ENCODE measurements around the gene DOCK1. TPM values are rescaled to one million over a fixed set of nuclear protein-coding genes. Genes with fewer than 3 reads are reported as not detected.

The DOCK1 gene
- total RNA-seq, 1 experiment from 2014 or later = 40.0 TPM

GRCh38 chr10:127175357-127176110 is 270.3 kb downstream of the DOCK1 start:
- no peaks in the 10 kb centered on the region for H3K27me3 Mint-ChIP-seq (ENCODE audit: insufficient read depth, unreplicated experiment)
- CTCF ChIA-PET = no interaction called here
- no peaks in the 10 kb centered on the region for H3K9me3 Mint-ChIP-seq (ENCODE audit: unreplicated experiment)
- intact Hi-C loops (cut with micrococcal nuclease) = no loop called here
- POLR2A ChIA-PET = no interaction called here
- no TSS peak for BruUV-seq (replicated peaks)
- no peaks in the 10 kb centered on the region for H3K4me1 Mint-ChIP-seq (ENCODE audit: insufficient read depth, unreplicated experiment)
- no peak for DNase-seq (ENCODE audit: unreplicated experiment)
- H3K4me3 Mint-ChIP-seq (ENCODE audit: unreplicated experiment) = no peak overlapping the region
- H3K27ac Mint-ChIP-seq (ENCODE audit: low read depth, unreplicated experiment) = no peak overlapping the region
- peaks cover 20% of the 10 kb centered on the region for H3K36me3 Mint-ChIP-seq (ENCODE audit: insufficient read depth, unreplicated experiment)
- TF ChIP-seq, protein P1, sequence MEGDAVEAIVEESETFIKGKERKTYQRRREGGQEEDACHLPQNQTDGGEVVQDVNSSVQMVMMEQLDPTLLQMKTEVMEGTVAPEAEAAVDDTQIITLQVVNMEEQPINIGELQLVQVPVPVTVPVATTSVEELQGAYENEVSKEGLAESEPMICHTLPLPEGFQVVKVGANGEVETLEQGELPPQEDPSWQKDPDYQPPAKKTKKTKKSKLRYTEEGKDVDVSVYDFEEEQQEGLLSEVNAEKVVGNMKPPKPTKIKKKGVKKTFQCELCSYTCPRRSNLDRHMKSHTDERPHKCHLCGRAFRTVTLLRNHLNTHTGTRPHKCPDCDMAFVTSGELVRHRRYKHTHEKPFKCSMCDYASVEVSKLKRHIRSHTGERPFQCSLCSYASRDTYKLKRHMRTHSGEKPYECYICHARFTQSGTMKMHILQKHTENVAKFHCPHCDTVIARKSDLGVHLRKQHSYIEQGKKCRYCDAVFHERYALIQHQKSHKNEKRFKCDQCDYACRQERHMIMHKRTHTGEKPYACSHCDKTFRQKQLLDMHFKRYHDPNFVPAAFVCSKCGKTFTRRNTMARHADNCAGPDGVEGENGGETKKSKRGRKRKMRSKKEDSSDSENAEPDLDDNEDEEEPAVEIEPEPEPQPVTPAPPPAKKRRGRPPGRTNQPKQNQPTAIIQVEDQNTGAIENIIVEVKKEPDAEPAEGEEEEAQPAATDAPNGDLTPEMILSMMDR (IDR thresholded peaks at IDR 0.05; ENCODE audit: unreplicated experiment) = no peak

DNA sequence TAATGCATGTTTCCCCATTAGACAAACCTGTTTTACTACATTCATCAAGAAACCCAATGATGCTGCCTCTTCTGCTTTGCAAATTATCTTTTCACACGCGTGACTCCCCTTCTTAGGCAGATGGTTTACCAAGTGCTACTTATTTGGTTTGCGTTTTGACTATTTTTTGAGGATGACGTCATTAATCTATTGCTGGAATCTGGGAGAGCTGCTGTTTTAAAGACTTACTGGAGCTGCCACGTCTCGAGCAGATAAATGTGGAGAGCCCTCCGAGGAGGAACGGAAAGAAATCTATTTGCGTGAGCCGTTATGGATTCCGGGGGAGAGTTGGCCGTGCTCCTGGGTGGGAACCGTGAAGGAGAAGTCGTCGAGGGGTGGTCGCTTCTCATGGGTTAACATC is 271.4 kb downstream of the DOCK1 start:
- Mint-ChIP-seq H3K27ac (ENCODE audit: low read depth, unreplicated experiment) (no peak overlapping the region), H3K4me3 (ENCODE audit: unreplicated experiment) (no peak overlapping the region), H3K36me3 (ENCODE audit: insufficient read depth, unreplicated experiment) (peaks cover 17% of the 10 kb centered on the region), H3K27me3 (ENCODE audit: insufficient read depth, unreplicated experiment) (no peaks in the 10 kb centered on the region), H3K9me3 (ENCODE audit: unreplicated experiment) (no peaks in the 10 kb centered on the region), H3K4me1 (ENCODE audit: insufficient read depth, unreplicated experiment) (no peaks in the 10 kb centered on the region)
- intact Hi-C loops (cut with micrococcal nuclease) = no loop called here
- ChIA-PET POLR2A (no interaction called here), CTCF (no interaction called here)
- TF ChIP-seq, protein P1 (IDR thresholded peaks at IDR 0.05; ENCODE audit: unreplicated experiment) = no peak
- no TSS peak for BruUV-seq (replicated peaks)
- DNase-seq (ENCODE audit: unreplicated experiment) = no peak

DNA sequence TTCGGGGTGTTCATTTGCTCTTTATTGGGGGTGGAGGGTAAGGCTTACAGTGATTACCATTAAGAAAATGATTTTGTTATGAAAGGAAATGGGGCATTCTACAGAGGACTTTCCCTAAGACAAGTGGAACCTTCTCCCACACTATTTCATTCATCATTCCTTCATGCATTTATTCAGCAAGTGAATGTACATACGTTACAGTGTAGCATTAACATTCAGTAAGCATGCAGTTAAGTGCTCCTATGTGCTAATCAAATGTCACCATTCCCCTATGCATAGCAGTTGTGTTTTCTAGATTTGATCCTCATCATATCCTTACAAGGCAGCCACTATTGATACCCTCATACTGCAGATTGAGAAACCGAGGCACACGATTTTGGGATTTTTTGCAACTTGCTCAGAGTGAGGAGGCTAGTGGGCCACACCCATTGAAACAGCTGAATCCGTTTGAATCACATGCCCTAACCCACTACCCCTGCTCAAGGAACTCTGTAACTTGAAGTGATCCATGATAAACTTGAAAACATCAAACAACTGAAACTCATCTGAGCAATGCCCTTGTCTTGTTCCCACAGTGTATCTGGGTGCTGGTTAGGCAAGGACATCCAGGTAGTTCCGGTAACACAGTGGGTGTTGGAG is 274.5 kb downstream of the DOCK1 start:
- ChIA-PET CTCF (interaction anchor here (0.6 kb wide), 1 partner anchor 33 kb away, joined by 3 read pairs; no protein-coding TSS in a partner anchor), POLR2A (no interaction called here)
- DNase-seq (ENCODE audit: unreplicated experiment) = no peak
- intact Hi-C loops (cut with micrococcal nuclease) = no loop called here
- Mint-ChIP-seq H3K9me3 (ENCODE audit: unreplicated experiment) (no peaks in the 10 kb centered on the region), H3K4me3 (ENCODE audit: unreplicated experiment) (no peak overlapping the region), H3K4me1 (ENCODE audit: insufficient read depth, unreplicated experiment) (no peaks in the 10 kb centered on the region), H3K36me3 (ENCODE audit: insufficient read depth, unreplicated experiment) (peaks cover 8% of the 10 kb centered on the region), H3K27me3 (ENCODE audit: insufficient read depth, unreplicated experiment) (no peaks in the 10 kb centered on the region), H3K27ac (ENCODE audit: low read depth, unreplicated experiment) (no peak overlapping the region)
- TF ChIP-seq, protein P1 (IDR thresholded peaks at IDR 0.05; ENCODE audit: unreplicated experiment) = no peak
- no TSS peak for BruUV-seq (replicated peaks)

- H3K4me1 Mint-ChIP-seq (ENCODE audit: insufficient read depth, unreplicated experiment) = peaks cover 7% of the 10 kb centered on the region
- H3K4me3 Mint-ChIP-seq (ENCODE audit: unreplicated experiment) = no peak overlapping the region
- DNase-seq (ENCODE audit: unreplicated experiment) = no peak
- peaks cover 8% of the 10 kb centered on the region for H3K36me3 Mint-ChIP-seq (ENCODE audit: insufficient read depth, unreplicated experiment)
- intact Hi-C loops (cut with micrococcal nuclease) = no loop called here
- CTCF ChIA-PET = no interaction called here
- no TSS peak for BruUV-seq (replicated peaks)
- POLR2A ChIA-PET = interaction anchor here (0.6 kb wide), 1 partner anchor 110 kb away, joined by 5 read pairs; no protein-coding TSS in a partner anchor
- TF ChIP-seq, protein P1 (IDR thresholded peaks at IDR 0.05; ENCODE audit: unreplicated experiment) = no peak
- H3K27me3 Mint-ChIP-seq (ENCODE audit: insufficient read depth, unreplicated experiment) = no peaks in the 10 kb centered on the region
- H3K9me3 Mint-ChIP-seq (ENCODE audit: unreplicated experiment) = peaks cover 6% of the 10 kb centered on the region
- H3K27ac Mint-ChIP-seq (ENCODE audit: low read depth, unreplicated experiment) = no peak overlapping the region
Observed at GRCh38 chr10:127182161-127182560, 276.9 kb downstream of the DOCK1 start.
